T47D (cell line): ENCODE measurements around the gene TRMU.
"Not testable (repeated sequence)": the region's sequence is repeated elsewhere in the genome, so short reads cannot be mapped to it uniquely, and the experiment has no call there.

Experiments
- DNase-seq, 2 experiments: peaks; one replicate each; pipeline versions ENCODE4 v3.0.0 to v3.0.0-alpha.2; 2011 to 2012; ENCODE audit warnings: low read depth in 1 of 2, low spot score in 1 of 2
- JUND ChIP-seq: IDR thresholded peaks from 2 replicates; pipeline ENCODE4 v1.6.1; 2012; ENCODE audit warnings: low read depth
- in situ Hi-C: cut with HindIII; loops from 2 replicates; pipeline ENCODE4 v1.10.0; 2016; ENCODE audit warnings: low sequenced_read_pairs, low pct_unique_long_range_greater_than_20kb

Gene TRMU

GRCh38 chr22:46397951-46398350 lies 62.4 kb downstream of the TRMU start:
- in situ Hi-C loops: no loop called here
- DNase-seq: no peak
- no peak for TF ChIP-seq JUND

GRCh38 chr22:46399251-46400024 lies 63.9 kb downstream of the TRMU start:
- in situ Hi-C loops: no loop called here
- no peak for DNase-seq
- TF ChIP-seq JUND: no peak

GRCh38 chr22:46401370-46401769 lies 65.9 kb downstream of the TRMU start:
- in situ Hi-C loops: no loop called here
- no peak for DNase-seq
- no peak for TF ChIP-seq JUND

- DNase-seq: no peak
- in situ Hi-C loops: no loop called here
- TF ChIP-seq JUND: no peak
Measured at GRCh38 chr22:46402505-46402904, 67.0 kb downstream of the TRMU start.

- in situ Hi-C loops, DNase-seq: not testable (repeated sequence)
Measured at GRCh38 chr22:46403880-46404279, 68.4 kb downstream of the TRMU start.

GRCh38 chr22:46405901-46406300 lies 70.4 kb downstream of the TRMU start:
- in situ Hi-C loops: no loop called here
- DNase-seq: no peak
- TF ChIP-seq JUND: no peak

GRCh38 chr22:46406349-46406748 lies 70.8 kb downstream of the TRMU start:
- no peak for DNase-seq
- no peak for TF ChIP-seq JUND
- in situ Hi-C loops: no loop called here

- in situ Hi-C loops: no loop called here
- no peak for TF ChIP-seq JUND
- DNase-seq: no peak
Measured at GRCh38 chr22:46406791-46407190, 71.3 kb downstream of the TRMU start.
